GM12878 (cell line): Measurements from ENCODE around the gene TP53INP2. TPM values are rescaled to one million over a fixed set of nuclear protein-coding genes. Genes with fewer than 3 reads are reported as not detected.

ENCODE experiments used
- ATAC-seq: fragments of 200-7000 bp; cut with Tn5 transposase; 3 replicates; pipeline ENCODE4 v1.9.1; 2020; ENCODE audit warnings: mild to moderate bottlenecking, moderate library complexity
- BruUV-seq: library from RNA; stranded (reverse); fragments of 400-500 nt; replicated peaks from 2 replicates; lab custom pipeline; 2021; lab: Mats Ljungman, UMichigan
- CTCF ChIA-PET: fragments of 300-600 bp; sonication (Branson Sonifier 250); formaldehyde crosslinking; extraction: SDS; loops from one replicate; lab custom pipeline; 2021; ENCODE audit warnings: inconsistent platforms; lab: Yijun Ruan, JAX
- POLR2A ChIA-PET: fragments of 350-600 bp; formaldehyde crosslinking; extraction: SDS; loops from one replicate; lab custom pipeline; 2021; ENCODE audit warnings: inconsistent platforms; lab: Charles Lee
- RAD21 ChIA-PET: fragments of 300-600 bp; sonication (Branson Sonifier 250); formaldehyde crosslinking; loops from one replicate; lab custom pipeline; 2023; ENCODE audit warnings: antibody characterized with exemption; ENCODE audit not compliant: unreplicated experiment; lab: Charles Lee
- SMC1A ChIA-PET: fragments of 300-600 bp; sonication (Branson Sonifier 250); formaldehyde crosslinking; loops from one replicate; lab custom pipeline; 2023; ENCODE audit not compliant: unreplicated experiment, uncharacterized antibody; lab: Charles Lee
- DNase-seq: peaks from one replicate; pipeline ENCODE4 v3.0.0-alpha.2; 2011; ENCODE audit warnings: low read depth, low spot score
- FAIRE-seq: peaks from 3 replicates; lab custom pipeline; 2011; peaks lifted over from hg19 to GRCh38; lab: Jason Lieb, UNC
- H2AFZ ChIP-seq: 2 replicates; pipeline ENCODE4 v1.6.0; 2011; ENCODE audit warnings: low read depth, low read length, control low read depth; ENCODE audit not compliant: control insufficient read depth
- H3K27ac ChIP-seq: 2 replicates; pipeline ENCODE4 v1.5.1; 2011; ENCODE audit warnings: control low read depth; ENCODE audit not compliant: control insufficient read depth, insufficient read depth
- H3K27me3 ChIP-seq, 2 experiments: replicated peaks in 1 of 2; 2 replicates each; pipeline versions ENCODE4 v1.6.0 to v1.6.1; 2011; ENCODE audit warnings: low read length in 1 of 2; ENCODE audit not compliant: control insufficient read depth in 2 of 2, insufficient read depth in 2 of 2
- H3K36me3 ChIP-seq, 2 experiments: 2 replicates each; pipeline ENCODE4 v1.5.1; 2011; ENCODE audit warnings: low read length in 1 of 2; ENCODE audit not compliant: control insufficient read depth in 2 of 2, insufficient read depth in 2 of 2
- H3K4me1 ChIP-seq: 2 replicates; pipeline ENCODE4 v1.6.1; 2011; ENCODE audit warnings: mild to moderate bottlenecking, low read length, moderate library complexity, mixed read lengths; ENCODE audit not compliant: control insufficient read depth, insufficient read depth
- H3K4me2 ChIP-seq: 2 replicates; pipeline ENCODE4 v1.6.0; 2011; ENCODE audit warnings: control low read depth; ENCODE audit not compliant: control insufficient read depth, insufficient read depth
- H3K4me3 ChIP-seq: fragments of 200-600 bp; sonication (generic); 2 replicates; pipeline ENCODE4 v1.5.1; 2016
- H3K79me2 ChIP-seq: 2 replicates; pipeline ENCODE4 v1.6.0; 2011; ENCODE audit warnings: low read length; ENCODE audit not compliant: control insufficient read depth, insufficient read depth
- H3K9ac ChIP-seq: 2 replicates; pipeline ENCODE4 v1.8.0; 2011; ENCODE audit warnings: low read length, control low read depth, mixed read lengths; ENCODE audit not compliant: control insufficient read depth, insufficient read depth
- H3K9me3 ChIP-seq: replicated peaks from 3 replicates; pipeline ENCODE4 v1.5.1; 2011; ENCODE audit warnings: mild to moderate bottlenecking, low read length; ENCODE audit not compliant: control insufficient read depth, insufficient read depth
- H4K20me1 ChIP-seq: 2 replicates; pipeline ENCODE4 v1.6.0; 2011; ENCODE audit not compliant: control insufficient read depth, insufficient read depth
- ASH2L ChIP-seq: fragments of 300-600, 200-600 bp; sonication (generic); IDR thresholded peaks from 2 replicates; pipeline ENCODE4 v1.6.1; 2017; ENCODE audit warnings: low read depth, mild to moderate bottlenecking, borderline replicate concordance
- CHD4 ChIP-seq: fragments of 200-600 bp; sonication (generic); IDR thresholded peaks from 2 replicates; pipeline ENCODE4 v1.6.1; 2016; ENCODE audit warnings: mild to moderate bottlenecking
- GABPA ChIP-seq: IDR thresholded peaks from 2 replicates; pipeline ENCODE4 v1.6.1; 2014; ENCODE audit warnings: antibody characterized with exemption, low read depth, mild to moderate bottlenecking, inconsistent platforms
- HDGF ChIP-seq: fragments of 450-650 bp; IDR thresholded peaks from 2 replicates; pipeline ENCODE4 v1.6.1; 2016; ENCODE audit warnings: antibody characterized with exemption
- MYC ChIP-seq: IDR thresholded peaks from 2 replicates; pipeline ENCODE4 v1.6.1; 2011; ENCODE audit warnings: mild to moderate bottlenecking, low read length, moderate library complexity, inconsistent platforms; ENCODE audit not compliant: insufficient read depth, insufficient replicate concordance, insufficient read length, severe bottlenecking
- NFIC ChIP-seq: IDR thresholded peaks from 2 replicates; pipeline ENCODE4 v1.6.1; 2012; ENCODE audit warnings: low read depth, mild to moderate bottlenecking, inconsistent platforms, low read length, moderate library complexity
- NFYB ChIP-seq: IDR thresholded peaks from 2 replicates; pipeline ENCODE4 v1.6.1; 2011; ENCODE audit warnings: low read depth, mild to moderate bottlenecking, low read length, improper control_type of control experiment, moderate library complexity; ENCODE audit not compliant: insufficient read depth
- NKRF ChIP-seq: fragments of 450-650 bp; conservative IDR thresholded peaks from 2 replicates; pipeline ENCODE4 v1.6.1; 2017; ENCODE audit warnings: mild to moderate bottlenecking, moderate library complexity
- NR2C2 ChIP-seq: IDR thresholded peaks from 2 replicates; pipeline ENCODE4 v1.6.1; 2011; ENCODE audit warnings: borderline replicate concordance, low read depth; ENCODE audit not compliant: control insufficient read depth, insufficient read length
- NR2F1 ChIP-seq: fragments of 450-650 bp; conservative IDR thresholded peaks from 2 replicates; pipeline ENCODE4 v1.6.1; 2017; ENCODE audit warnings: mild to moderate bottlenecking
- PAX5 ChIP-seq: IDR thresholded peaks from 2 replicates; pipeline ENCODE4 v1.6.1; 2011; ENCODE audit warnings: low read depth, low read length, borderline replicate concordance
- RB1 ChIP-seq: fragments of 450-650 bp; formaldehyde crosslinking; IDR thresholded peaks from 2 replicates; pipeline ENCODE4 v1.6.1; 2017; ENCODE audit warnings: mild to moderate bottlenecking, borderline replicate concordance
- SP1 ChIP-seq: IDR thresholded peaks from one replicate; pipeline ENCODE4 v1.6.1; 2011; ENCODE audit warnings: low read depth, low read length
- SUZ12 ChIP-seq: fragments of 200-600 bp; sonication (generic); IDR thresholded peaks from one replicate; pipeline ENCODE4 v1.6.1; 2018; ENCODE audit warnings: antibody characterized with exemption, mild to moderate bottlenecking; ENCODE audit not compliant: unreplicated experiment
- TCF12 ChIP-seq: IDR thresholded peaks from 2 replicates; pipeline ENCODE4 v1.6.1; 2011; ENCODE audit warnings: low read depth, mild to moderate bottlenecking, low read length
- ZSCAN29 ChIP-seq: fragments of 450-650 bp; IDR thresholded peaks from 2 replicates; pipeline ENCODE4 v1.6.1; 2017; ENCODE audit warnings: mild to moderate bottlenecking, moderate library complexity
- WGBS: methylation state at CpG from one replicate; pipeline ENCODE4 v1.1.6; 2016; ENCODE audit warnings: low lambda C conversion rate; ENCODE audit not compliant: insufficient replicate concordance, insufficient coverage; ENCODE audit errors: missing lambda C conversion rate; 5-methylcytosine and 5-hydroxymethylcytosine counted together
- in situ Hi-C: fragments of 300-500 bp; cut with MboI; formaldehyde crosslinking; loops from 9 replicates; pipeline ENCODE4 v1.14.3; 2018; ENCODE audit warnings: mixed read lengths
- intact Hi-C: fragments of 100-400 bp; cut with micrococcal nuclease; formaldehyde crosslinking; loops from one replicate; pipeline ENCODE4 v1.14.2; 2022; ENCODE audit not compliant: unreplicated experiment
- polyA plus RNA-seq, 11 experiments: library from polyadenylated mRNA; depleted of rRNA in 4 of 11; unstranded in 6 of 11; stranded (reverse) in 5 of 11; fragments of >200 nt; fragmentation: Nextera tagmentation in 4 of 11; fragmentation: Illumina TruSeq in 1 of 11; extraction: Ambion mirVana in 4 of 11; extraction: Trizol in 1 of 11; gene quantifications; 1 replicate in 1 of 11; 2 replicates in 10 of 11; pipeline versions ENCODE4 v1.2.1 to v1.2.3, GENCODE V29; 2011 to 2016; ENCODE audit warnings: inconsistent platforms in 2 of 11, missing spikeins in 2 of 11, low read depth in 1 of 11
- total RNA-seq, 4 experiments: library from RNA; depleted of rRNA in 3 of 4; stranded (reverse); fragments of >200 nt in 3 of 4; fragmentation: Illumina TruSeq in 1 of 4; extraction: Trizol in 1 of 4; gene quantifications; 2 replicates each; pipeline versions ENCODE4 v1.2.1 to v1.2.3, GENCODE V29; 2013 to 2021
- TF ChIP-seq, protein P1 (sequence below): IDR thresholded peaks from 2 replicates; pipeline ENCODE4 v1.6.1; 2012; ENCODE audit warnings: improper control_type of control experiment, low read depth, low read length; ENCODE audit not compliant: insufficient replicate concordance

TP53INP2 gene
- total and polyA plus RNA-seq, 10 of the 15 experiments (the other 5 are each of a cell fraction or from before 2014, with no cell fraction given) = 2.8 to 16.0 (median 4.0) TPM

GRCh38 chr20:34744847-34745246 lies 40.7 kb downstream of the TP53INP2 start (continued):
- TF ChIP-seq, protein P1, sequence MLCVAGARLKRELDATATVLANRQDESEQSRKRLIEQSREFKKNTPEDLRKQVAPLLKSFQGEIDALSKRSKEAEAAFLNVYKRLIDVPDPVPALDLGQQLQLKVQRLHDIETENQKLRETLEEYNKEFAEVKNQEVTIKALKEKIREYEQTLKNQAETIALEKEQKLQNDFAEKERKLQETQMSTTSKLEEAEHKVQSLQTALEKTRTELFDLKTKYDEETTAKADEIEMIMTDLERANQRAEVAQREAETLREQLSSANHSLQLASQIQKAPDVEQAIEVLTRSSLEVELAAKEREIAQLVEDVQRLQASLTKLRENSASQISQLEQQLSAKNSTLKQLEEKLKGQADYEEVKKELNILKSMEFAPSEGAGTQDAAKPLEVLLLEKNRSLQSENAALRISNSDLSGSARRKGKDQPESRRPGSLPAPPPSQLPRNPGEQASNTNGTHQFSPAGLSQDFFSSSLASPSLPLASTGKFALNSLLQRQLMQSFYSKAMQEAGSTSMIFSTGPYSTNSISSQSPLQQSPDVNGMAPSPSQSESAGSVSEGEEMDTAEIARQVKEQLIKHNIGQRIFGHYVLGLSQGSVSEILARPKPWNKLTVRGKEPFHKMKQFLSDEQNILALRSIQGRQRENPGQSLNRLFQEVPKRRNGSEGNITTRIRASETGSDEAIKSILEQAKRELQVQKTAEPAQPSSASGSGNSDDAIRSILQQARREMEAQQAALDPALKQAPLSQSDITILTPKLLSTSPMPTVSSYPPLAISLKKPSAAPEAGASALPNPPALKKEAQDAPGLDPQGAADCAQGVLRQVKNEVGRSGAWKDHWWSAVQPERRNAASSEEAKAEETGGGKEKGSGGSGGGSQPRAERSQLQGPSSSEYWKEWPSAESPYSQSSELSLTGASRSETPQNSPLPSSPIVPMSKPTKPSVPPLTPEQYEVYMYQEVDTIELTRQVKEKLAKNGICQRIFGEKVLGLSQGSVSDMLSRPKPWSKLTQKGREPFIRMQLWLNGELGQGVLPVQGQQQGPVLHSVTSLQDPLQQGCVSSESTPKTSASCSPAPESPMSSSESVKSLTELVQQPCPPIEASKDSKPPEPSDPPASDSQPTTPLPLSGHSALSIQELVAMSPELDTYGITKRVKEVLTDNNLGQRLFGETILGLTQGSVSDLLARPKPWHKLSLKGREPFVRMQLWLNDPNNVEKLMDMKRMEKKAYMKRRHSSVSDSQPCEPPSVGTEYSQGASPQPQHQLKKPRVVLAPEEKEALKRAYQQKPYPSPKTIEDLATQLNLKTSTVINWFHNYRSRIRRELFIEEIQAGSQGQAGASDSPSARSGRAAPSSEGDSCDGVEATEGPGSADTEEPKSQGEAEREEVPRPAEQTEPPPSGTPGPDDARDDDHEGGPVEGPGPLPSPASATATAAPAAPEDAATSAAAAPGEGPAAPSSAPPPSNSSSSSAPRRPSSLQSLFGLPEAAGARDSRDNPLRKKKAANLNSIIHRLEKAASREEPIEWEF = no peak
- no peak for TF ChIP-seq NFYB
- TF ChIP-seq PAX5 = no peak
- no peak for TF ChIP-seq SP1

- Histone ChIP-seq H3K9me3 (no peaks in the 10 kb centered on the region), H3K79me2 (no peaks in the 10 kb centered on the region), H3K4me1 (peaks cover 11% of the 10 kb centered on the region), H3K27me3 (no peaks in the 10 kb centered on the region), H3K36me3 (peaks cover 12 to 29% of the 10 kb centered on the region in 2 experiments), H4K20me1 (no peaks in the 10 kb centered on the region), H3K4me2 (no peak overlapping the region), H3K9ac (no peak overlapping the region), H3K27ac (peak overlapping the region; percentile 80; the same call in 1 of the 2 replicates), H2AFZ (no peak overlapping the region), H3K4me3 (no peak overlapping the region)
- RAD21 ChIA-PET = interaction anchor here (1.0 to 2.8 kb wide), 7 partner anchors 9 to 434 kb away, joined by 3 to 21 read pairs (median 6); no protein-coding TSS in a partner anchor
- FAIRE-seq (no peak), DNase-seq (no peak), ATAC-seq (no peak)
- POLR2A ChIA-PET = interaction anchor here (0.6 to 1.1 kb wide), 4 partner anchors 23 to 317 kb away, joined by 3 to 6 read pairs (median 4); no protein-coding TSS in a partner anchor
- CTCF ChIA-PET = interaction anchor here (0.7 to 2.6 kb wide), 7 partner anchors 15 to 296 kb away, joined by 3 to 13 read pairs (median 4); no protein-coding TSS in a partner anchor
- SMC1A ChIA-PET = interaction anchor here (0.9 to 2.7 kb wide), 9 partner anchors 10 to 40 kb away, joined by 3 to 24 read pairs (median 5); no protein-coding TSS in a partner anchor
- BruUV-seq = no TSS peak
- intact Hi-C loops (no loop called here), in situ Hi-C loops (no loop called here)
- 97% methylated on average over 2 of the region's 3 CpGs for WGBS
- TF ChIP-seq NFIC (no peak), RB1 (no peak), TCF12 (no peak), HDGF (no peak), GABPA (no peak), ZSCAN29 (no peak), ASH2L (no peak), NR2F1 (no peak), NKRF (no peak), NR2C2 (no peak), SUZ12 (no peak), MYC (no peak), CHD4 (no peak)
Measured at GRCh38 chr20:34746674-34747073, 42.5 kb downstream of the TP53INP2 start.
